Stimulated activated CD8-positive, alpha-beta memory T cell treated with anti-CD3 and anti-CD28 coated beads, Interleukin-15, amount 100 ng/mL, for 24 hours (primary cell): ENCODE results near the gene ZSCAN20.

Experiments
- DNase-seq: peaks from one replicate; pipeline ENCODE4 v3.0.0-alpha.2; 2020; ENCODE audit warnings: low read depth

ZSCAN20 gene

GRCh38 chr1:33472269-33472980 is at the start of gene ZSCAN20:
Gene ZSCAN20, plus strand, starts transcription at chr1:33472645. Its CDS starts 6,644 bp downstream, at chr1:33479289.
- DNase-seq: peak; percentile 58

GRCh38 chr1:33424205-33424604 is 48.2 kb upstream of the ZSCAN20 start:
- no peak for DNase-seq

GRCh38 chr1:33424610-33425009 is 47.8 kb upstream of the ZSCAN20 start:
- no peak for DNase-seq

- no peak for DNase-seq
Observed at GRCh38 chr1:33425900-33426299, 46.5 kb upstream of the ZSCAN20 start.

- DNase-seq: no peak
Observed at GRCh38 chr1:33426916-33427315, 45.5 kb upstream of the ZSCAN20 start.

GRCh38 chr1:33428661-33429060 is 43.8 kb upstream of the ZSCAN20 start:
- DNase-seq: no peak

GRCh38 chr1:33429332-33429731 is 43.1 kb upstream of the ZSCAN20 start:
- DNase-seq: no peak

GRCh38 chr1:33429856-33430691 is 42.4 kb upstream of the ZSCAN20 start:
- no peak for DNase-seq

- peak; percentile 74 for DNase-seq
Observed at GRCh38 chr1:33430692-33431593, 41.5 kb upstream of the ZSCAN20 start, which contains the start of gene PHC2. Gene PHC2, minus strand, starts transcription at chr1:33431095. Its CDS starts 55,556 bp downstream, at chr1:33375539.

GRCh38 chr1:33433509-33434362 is 38.7 kb upstream of the ZSCAN20 start:
- no peak for DNase-seq

- DNase-seq: no peak
Observed at GRCh38 chr1:33434363-33434750, 38.1 kb upstream of the ZSCAN20 start.

- no peak for DNase-seq
Observed at GRCh38 chr1:33435096-33435820, 37.2 kb upstream of the ZSCAN20 start.

GRCh38 chr1:33436557-33437285 is 35.7 kb upstream of the ZSCAN20 start:
- no peak for DNase-seq

- DNase-seq: no peak
Observed at GRCh38 chr1:33438364-33439160, 33.9 kb upstream of the ZSCAN20 start.

- DNase-seq: no peak
Observed at GRCh38 chr1:33439662-33440061, 32.8 kb upstream of the ZSCAN20 start.

- no peak for DNase-seq
Observed at GRCh38 chr1:33441088-33441745, 31.2 kb upstream of the ZSCAN20 start.

- DNase-seq: no peak
Observed at GRCh38 chr1:33442141-33442540, 30.3 kb upstream of the ZSCAN20 start.

- no peak for DNase-seq
Observed at GRCh38 chr1:33443080-33443704, 29.3 kb upstream of the ZSCAN20 start.
